Measurements from ENCODE around the gene DECR2. TPM values are rescaled to one million over a fixed set of nuclear protein-coding genes. Genes with fewer than 3 reads are reported as not detected.

Gene DECR2
- total and polyA plus RNA-seq, 4 experiments from 2014 or later, result 3.4 to 7.3 (median 4.6) TPM

DNA sequence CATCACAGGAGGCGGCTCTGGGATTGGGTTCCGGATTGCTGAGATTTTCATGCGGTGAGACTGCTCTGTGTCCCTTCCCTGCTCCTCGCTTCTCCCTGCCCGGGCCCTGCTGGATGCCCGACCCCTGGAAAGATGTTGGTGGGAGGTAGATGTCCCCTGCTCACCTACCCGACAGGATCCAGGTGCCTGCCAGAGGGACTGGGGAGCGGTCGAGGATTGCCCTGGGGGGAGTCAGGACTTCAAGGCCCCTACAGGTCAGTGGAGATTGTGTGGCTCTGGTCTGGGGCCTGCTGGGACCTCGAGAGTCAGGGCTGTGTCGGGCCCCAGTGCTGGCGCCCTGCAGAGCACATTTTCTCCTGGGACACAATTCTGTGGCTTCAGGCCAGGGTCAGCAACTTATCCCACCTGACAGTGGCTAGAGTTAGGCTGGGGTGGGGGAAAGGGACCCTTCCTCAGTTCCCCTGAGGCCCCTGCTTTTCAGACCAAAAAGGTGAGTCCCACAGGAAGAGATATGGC lies 3.3 kb downstream of the DECR2 start:
- CTCF ChIA-PET (ENCODE audit: partially characterized antibody), result no interaction called here

DNA sequence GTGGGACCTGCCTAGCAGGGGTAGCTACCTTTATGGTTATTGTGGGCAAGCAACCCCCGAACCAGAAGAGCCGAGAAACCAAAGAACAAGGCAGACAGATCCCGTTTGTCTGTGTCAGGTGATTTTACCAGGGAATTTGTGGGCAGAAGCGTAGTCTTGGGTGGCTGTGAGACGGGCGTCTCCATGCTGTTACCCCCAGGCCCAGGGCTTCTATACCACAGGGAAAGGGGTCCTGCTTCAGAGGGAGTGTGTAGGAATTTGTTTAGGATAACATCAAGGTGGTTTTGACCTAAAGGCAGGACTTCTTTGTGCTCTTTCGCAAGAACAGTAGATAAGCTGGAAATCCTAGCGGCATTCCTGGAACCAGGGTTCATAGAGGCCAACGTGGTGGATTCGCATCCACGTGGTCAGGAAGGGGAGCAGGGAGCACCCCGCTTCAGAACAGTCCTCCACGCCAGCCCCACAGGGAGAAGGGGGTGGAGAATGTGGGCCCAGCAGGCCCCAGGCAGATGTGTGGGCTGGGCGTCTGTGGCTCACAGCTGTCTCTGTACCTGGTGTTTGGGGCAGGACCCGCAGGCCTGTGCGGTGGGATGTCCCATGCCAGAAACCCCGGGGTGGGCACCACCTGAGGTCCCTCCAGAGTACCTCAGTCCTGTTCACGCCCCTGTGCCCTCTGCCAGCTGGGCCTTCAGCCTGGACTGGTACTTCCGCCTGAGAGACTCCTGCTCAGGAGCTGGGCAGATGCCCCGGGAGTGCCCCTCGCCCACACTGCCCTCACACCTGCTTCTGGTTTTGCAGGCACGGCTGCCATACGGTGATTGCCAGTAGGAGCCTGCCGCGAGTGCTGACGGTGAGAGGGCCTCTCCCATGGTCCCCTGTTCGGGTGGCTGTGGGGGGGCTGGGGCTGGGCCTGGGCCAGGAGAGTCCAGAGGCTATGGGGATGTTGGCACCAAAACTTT lies 4.1 kb downstream of the DECR2 start:
- Histone ChIP-seq H3K27me3 (ENCODE audit: insufficient read depth, low read length) (no peaks in the 10 kb centered on the region), H3K27ac (ENCODE audit: low read depth, low read length) (no peak overlapping the region), H3K36me3 (ENCODE audit: insufficient read depth, low read length) (no peaks in the 10 kb centered on the region), H3K4me3 (ENCODE audit: low read length in 2 of 2) (no peak overlapping the region), H3K9me3 (ENCODE audit: control insufficient read depth in 1 of 2, low read length in 2 of 2) (no peaks in the 10 kb centered on the region), H3K4me1 (ENCODE audit: insufficient read depth, low read length) (peaks cover 3% of the 10 kb centered on the region)
- CTCF ChIA-PET (ENCODE audit: partially characterized antibody), result no interaction called here
- POLR2A ChIA-PET (ENCODE audit: partially characterized antibody), result interaction anchor here (1.3 kb wide), 1 partner anchor 20 kb away, joined by 3 read pairs; the partner anchor contains the start of gene RAB11FIP3
- no peaks in the 10 kb centered on the region for H3K9me3 Mint-ChIP-seq
- H3K27ac Mint-ChIP-seq, result no peak overlapping the region
- peaks cover 0 to 1% (median under 1%) of the 10 kb centered on the region in 4 donors for H3K4me1 Mint-ChIP-seq
- H3K36me3 Mint-ChIP-seq, result peaks cover 0 to 1% of the 10 kb centered on the region in 2 donors
- DNase-seq, result no peak
- H3K4me3 Mint-ChIP-seq, result no peak overlapping the region
- no peaks in the 10 kb centered on the region for H3K27me3 Mint-ChIP-seq
- intact Hi-C loops (cut with micrococcal nuclease), result no loop called here

More for the DNA sequence above, 3.3 kb downstream of the DECR2 start:
- Mint-ChIP-seq H3K4me1 (peaks cover 5 to 9% (median 7%) of the 10 kb centered on the region in 4 donors), H3K27ac (no peak overlapping the region), H3K9me3 (no peaks in the 10 kb centered on the region), H3K27me3 (no peaks in the 10 kb centered on the region), H3K4me3 (no peak overlapping the region), H3K36me3 (peaks cover 0 to 2% of the 10 kb centered on the region in 2 donors)
- H3K27me3 ChIP-seq (ENCODE audit: insufficient read depth, low read length), result no peaks in the 10 kb centered on the region
- no peak for DNase-seq
- H3K4me1 ChIP-seq (ENCODE audit: insufficient read depth, low read length), result peaks cover 11% of the 10 kb centered on the region
- intact Hi-C loops (cut with micrococcal nuclease), result no loop called here
- POLR2A ChIA-PET (ENCODE audit: partially characterized antibody), result interaction anchor here (1.3 kb wide), 1 partner anchor 20 kb away, joined by 3 read pairs; the partner anchor contains the start of gene RAB11FIP3
- no peaks in the 10 kb centered on the region for H3K9me3 ChIP-seq (ENCODE audit: control insufficient read depth in 1 of 2, low read length in 2 of 2)
- no peak overlapping the region for H3K4me3 ChIP-seq (ENCODE audit: low read length in 2 of 2)
- no peak overlapping the region for H3K27ac ChIP-seq (ENCODE audit: low read depth, low read length)
- H3K36me3 ChIP-seq (ENCODE audit: insufficient read depth, low read length), result no peaks in the 10 kb centered on the region

GRCh38 chr16:407253-407652 lies 5.6 kb downstream of the DECR2 start:
- DNase-seq, result no peak
- intact Hi-C loops (cut with micrococcal nuclease), result no loop called here
- CTCF ChIA-PET (ENCODE audit: partially characterized antibody), result no interaction called here
- H3K9me3 Mint-ChIP-seq, result no peaks in the 10 kb centered on the region
- H3K36me3 Mint-ChIP-seq, result no peaks in the 10 kb centered on the region
- no peaks in the 10 kb centered on the region for H3K27me3 Mint-ChIP-seq
- Histone ChIP-seq H3K27ac (ENCODE audit: low read depth, low read length) (no peak overlapping the region), H3K9me3 (ENCODE audit: control insufficient read depth in 1 of 2, low read length in 2 of 2) (no peaks in the 10 kb centered on the region), H3K36me3 (ENCODE audit: insufficient read depth, low read length) (no peaks in the 10 kb centered on the region), H3K4me1 (ENCODE audit: insufficient read depth, low read length) (no peaks in the 10 kb centered on the region), H3K4me3 (ENCODE audit: low read length in 2 of 2) (no peak overlapping the region), H3K27me3 (ENCODE audit: insufficient read depth, low read length) (no peaks in the 10 kb centered on the region)
- no peaks in the 10 kb centered on the region for H3K4me1 Mint-ChIP-seq
- no peak overlapping the region for H3K27ac Mint-ChIP-seq
- no peak overlapping the region for H3K4me3 Mint-ChIP-seq
- POLR2A ChIA-PET (ENCODE audit: partially characterized antibody), result no interaction called here

DNA sequence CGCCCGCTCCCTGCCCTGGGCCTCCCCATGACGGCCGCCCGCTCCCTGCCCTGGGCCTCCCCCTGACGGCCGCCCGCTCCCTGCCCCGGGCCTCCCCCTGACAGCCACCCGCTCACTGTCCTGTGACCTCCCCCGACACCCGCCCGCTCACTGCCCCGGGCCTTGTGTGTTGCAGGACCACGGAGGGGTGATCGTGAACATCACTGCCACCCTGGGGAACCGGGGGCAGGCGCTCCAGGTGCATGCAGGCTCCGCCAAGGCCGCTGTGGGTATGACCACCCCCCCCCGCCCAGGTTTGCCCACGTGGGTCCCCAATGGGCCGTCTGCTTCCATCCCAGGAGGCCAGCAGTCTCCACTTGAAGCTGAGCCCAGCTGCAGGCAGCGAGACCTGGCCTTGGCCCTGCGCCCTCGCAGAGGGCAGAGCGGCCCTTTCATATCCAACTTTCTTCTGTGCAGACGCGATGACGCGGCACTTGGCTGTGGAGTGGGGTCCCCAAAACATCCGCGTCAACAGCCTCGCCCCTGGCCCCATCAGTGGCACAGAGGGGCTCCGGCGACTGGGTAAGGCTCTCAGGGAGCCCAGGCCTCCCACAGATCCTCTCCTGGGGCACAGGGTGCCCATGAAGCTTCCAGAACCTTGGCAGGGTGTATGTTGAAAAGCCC lies 9.0 kb downstream of the DECR2 start:
- CTCF ChIA-PET (ENCODE audit: partially characterized antibody), result no interaction called here
- no peak overlapping the region for H3K4me3 Mint-ChIP-seq
- Histone ChIP-seq H3K9me3 (ENCODE audit: control insufficient read depth in 1 of 2, low read length in 2 of 2) (no peaks in the 10 kb centered on the region), H3K4me3 (ENCODE audit: low read length in 2 of 2) (no peak overlapping the region), H3K27me3 (ENCODE audit: insufficient read depth, low read length) (no peaks in the 10 kb centered on the region), H3K36me3 (ENCODE audit: insufficient read depth, low read length) (no peaks in the 10 kb centered on the region), H3K4me1 (ENCODE audit: insufficient read depth, low read length) (no peaks in the 10 kb centered on the region), H3K27ac (ENCODE audit: low read depth, low read length) (no peak overlapping the region)
- H3K4me1 Mint-ChIP-seq, result no peaks in the 10 kb centered on the region
- no peak overlapping the region for H3K27ac Mint-ChIP-seq
- no peaks in the 10 kb centered on the region for H3K27me3 Mint-ChIP-seq
- no peaks in the 10 kb centered on the region for H3K9me3 Mint-ChIP-seq
- intact Hi-C loops (cut with micrococcal nuclease), result no loop called here
- DNase-seq, result no peak
- no peaks in the 10 kb centered on the region for H3K36me3 Mint-ChIP-seq
- POLR2A ChIA-PET (ENCODE audit: partially characterized antibody), result no interaction called here

- H3K4me1 ChIP-seq (ENCODE audit: insufficient read depth, low read length), result no peaks in the 10 kb centered on the region
- ChIA-PET POLR2A (ENCODE audit: partially characterized antibody) (no interaction called here), CTCF (ENCODE audit: partially characterized antibody) (no interaction called here)
- no peaks in the 10 kb centered on the region for H3K27me3 ChIP-seq (ENCODE audit: insufficient read depth, low read length)
- H3K27ac ChIP-seq (ENCODE audit: low read depth, low read length), result no peak overlapping the region
- no peak for DNase-seq
- no peak overlapping the region for H3K27ac Mint-ChIP-seq
- H3K27me3 Mint-ChIP-seq, result no peaks in the 10 kb centered on the region
- H3K4me3 ChIP-seq (ENCODE audit: low read length in 2 of 2), result no peak overlapping the region
- intact Hi-C loops (cut with micrococcal nuclease), result no loop called here
- no peaks in the 10 kb centered on the region for H3K9me3 Mint-ChIP-seq
- H3K4me1 Mint-ChIP-seq, result no peaks in the 10 kb centered on the region
- no peak overlapping the region for H3K4me3 Mint-ChIP-seq
- no peaks in the 10 kb centered on the region for H3K36me3 ChIP-seq (ENCODE audit: insufficient read depth, low read length)
- H3K36me3 Mint-ChIP-seq, result no peaks in the 10 kb centered on the region
- no peaks in the 10 kb centered on the region for H3K9me3 ChIP-seq (ENCODE audit: control insufficient read depth in 1 of 2, low read length in 2 of 2)
Observed at GRCh38 chr16:411576-412265, 10.0 kb downstream of the DECR2 start.

GRCh38 chr16:414395-415169 lies 12.9 kb downstream of the DECR2 start:
- POLR2A ChIA-PET (ENCODE audit: partially characterized antibody), result no interaction called here
- H3K4me3 Mint-ChIP-seq, result no peak overlapping the region
- Histone ChIP-seq H3K36me3 (ENCODE audit: insufficient read depth, low read length) (no peaks in the 10 kb centered on the region), H3K4me3 (ENCODE audit: low read length in 2 of 2) (no peak overlapping the region), H3K27me3 (ENCODE audit: insufficient read depth, low read length) (no peaks in the 10 kb centered on the region), H3K27ac (ENCODE audit: low read depth, low read length) (no peak overlapping the region), H3K4me1 (ENCODE audit: insufficient read depth, low read length) (no peaks in the 10 kb centered on the region), H3K9me3 (ENCODE audit: control insufficient read depth in 1 of 2, low read length in 2 of 2) (no peaks in the 10 kb centered on the region)
- H3K4me1 Mint-ChIP-seq, result no peaks in the 10 kb centered on the region
- no peak for DNase-seq
- H3K36me3 Mint-ChIP-seq, result no peaks in the 10 kb centered on the region
- intact Hi-C loops (cut with micrococcal nuclease), result no loop called here
- H3K27ac Mint-ChIP-seq, result no peak overlapping the region
- CTCF ChIA-PET (ENCODE audit: partially characterized antibody), result no interaction called here
- H3K27me3 Mint-ChIP-seq, result no peaks in the 10 kb centered on the region
- no peaks in the 10 kb centered on the region for H3K9me3 Mint-ChIP-seq

Data from CD4-positive, alpha-beta memory T cell (primary cell).